ENCODE results near the gene TMEM131. TPM values are rescaled to one million over a fixed set of nuclear protein-coding genes. Genes with fewer than 3 reads are reported as not detected.

TMEM131 gene
- 14.5 to 18.0 TPM (median 16.4 TPM) in 5 replicates for total RNA-seq (2022; extraction: Qiagen RNA extraction; ENCODE audit: low read depth)

GRCh38 chr2:97995734-97996624, at the start of gene TMEM131:
Gene TMEM131, minus strand, starts transcription at chr2:97995948. Its CDS starts 286 bp downstream, at chr2:97995662.

GRCh38 chr2:97713296-97714083, 282.3 kb downstream of the TMEM131 start, which contains the start of gene ZAP70:
Gene ZAP70, plus strand, starts transcription at chr2:97713576. Its CDS starts 10,461 bp downstream, at chr2:97724037.

Other genes with a start within 250 kb of the TMEM131 start
- gene VWA3B, start 91.2 kb upstream of the TMEM131 start, total RNA-seq (2022; extraction: Qiagen RNA extraction; ENCODE audit: low read depth), result 0.02 to 0.43 TPM (median 0.18 TPM) in 4 of 5 replicates, not detected in the other

Data from A549 treated with CpdA at 1 μM for 4 hours (cell line).